HG03457 (cell line): ENCODE measurements around the gene MARCKS.

Experiments
- ATAC-seq: cut with Tn5 transposase; IDR thresholded peaks from one replicate; pipeline ENCODE4 v1.9.1; 2021; ENCODE audit warnings: moderate number of reproducible peaks; ENCODE audit not compliant: unreplicated experiment

Gene MARCKS

GRCh38 chr6:113848811-113849210, 8.3 kb upstream of the MARCKS start:
- no peak for ATAC-seq

- ATAC-seq = no peak
Measured at GRCh38 chr6:113853252-113853651, 3.9 kb upstream of the MARCKS start.

- no peak for ATAC-seq
Measured at GRCh38 chr6:113854531-113855499, 2.3 kb upstream of the MARCKS start.

GRCh38 chr6:113855500-113856374, 1.4 kb upstream of the MARCKS start:
- ATAC-seq = no peak

GRCh38 chr6:113856375-113856624, 845 bp upstream of the MARCKS start:
- no peak for ATAC-seq

GRCh38 chr6:113857556-113858479, 673 bp downstream of the MARCKS start:
- ATAC-seq = no peak

- ATAC-seq = peak; percentile 90
Measured at GRCh38 chr6:113858480-113859348, 1.6 kb downstream of the MARCKS start.

GRCh38 chr6:113859349-113860180, 2.4 kb downstream of the MARCKS start:
- ATAC-seq = no peak

- no peak for ATAC-seq
Measured at GRCh38 chr6:113860181-113860955, 3.2 kb downstream of the MARCKS start.

- ATAC-seq = no peak
Measured at GRCh38 chr6:113862112-113862511, 5.0 kb downstream of the MARCKS start.

GRCh38 chr6:113870917-113871316, 13.8 kb downstream of the MARCKS start:
- no peak for ATAC-seq

GRCh38 chr6:113871975-113872374, 14.8 kb downstream of the MARCKS start:
- ATAC-seq = no peak

- ATAC-seq = peak; percentile 97
Measured at GRCh38 chr6:113873043-113873667, 16.0 kb downstream of the MARCKS start.

GRCh38 chr6:113875470-113875869, 18.3 kb downstream of the MARCKS start:
- ATAC-seq = no peak

GRCh38 chr6:113876695-113877094, 19.6 kb downstream of the MARCKS start:
- no peak for ATAC-seq

- peak; percentile 96 for ATAC-seq
Measured at GRCh38 chr6:113879186-113880096, 22.3 kb downstream of the MARCKS start.

GRCh38 chr6:113881478-113881980, 24.4 kb downstream of the MARCKS start:
- ATAC-seq = no peak
